HCT116 (cell line): Measurements from ENCODE around the gene SPTBN1. TPM values are rescaled to one million over a fixed set of nuclear protein-coding genes. Genes with fewer than 3 reads are reported as not detected.

ENCODE experiments used
- ATAC-seq: fragments of 200-7000 bp; cut with Tn5 transposase; 2 replicates; pipeline ENCODE4 v1.9.1; 2020; ENCODE audit warnings: mild to moderate bottlenecking, moderate library complexity
- BruUV-seq: library from RNA; stranded (reverse); fragments of 400-500 nt; replicated peaks from 2 replicates; lab custom pipeline; 2021; lab: Mats Ljungman, UMichigan
- CTCF ChIA-PET: fragments of 300-600 bp; sonication (Branson Sonifier 250); formaldehyde crosslinking; loops from one replicate; lab custom pipeline; 2021; ENCODE audit warnings: antibody characterized with exemption; lab: Charles Lee
- POLR2A ChIA-PET: fragments of 300-600, 350-600 bp; sonication (Branson Sonifier 250); formaldehyde crosslinking; loops from one replicate; lab custom pipeline; 2021; ENCODE audit warnings: antibody characterized with exemption; lab: Charles Lee
- RAD21 ChIA-PET, 2 experiments: fragments of 300-600 bp; sonication (Branson Sonifier 250); formaldehyde crosslinking; loops; one replicate each; lab custom pipeline; 2023; ENCODE audit warnings: low total read pairs in 2 of 2; ENCODE audit not compliant: uncharacterized antibody in 2 of 2, unreplicated experiment in 2 of 2, low non-redundant PET in 1 of 2; lab: Charles Lee
- DNase-seq: peaks from one replicate; pipeline ENCODE4 v3.0.0-alpha.2; 2010; ENCODE audit warnings: low read depth, low spot score
- H2AFZ ChIP-seq: fragments of 200-600 bp; shearing (Covaris generic), sonication (generic); 2 replicates; pipeline ENCODE4 v1.6.1; 2017; ENCODE audit warnings: low read depth, mixed run types, mixed read lengths, antibody characterized with exemption, low read length; ENCODE audit not compliant: poor library complexity, severe bottlenecking
- H3K27ac ChIP-seq: 2 replicates; pipeline ENCODE4 v1.5.1; 2012; ENCODE audit warnings: low read depth, low read length
- H3K27me3 ChIP-seq: fragments of 200-600 bp; sonication (generic); 2 replicates; pipeline ENCODE4 v1.6.1; 2016; ENCODE audit warnings: mixed run types, low read length, mixed read lengths; ENCODE audit not compliant: insufficient read depth
- H3K36me3 ChIP-seq, 2 experiments: fragments of 200-500 bp in 1 of 2; fragments of 200-600 bp in 1 of 2; sonication (Bioruptor generic) in 1 of 2; sonication (generic) in 1 of 2; 2 replicates each; pipeline versions ENCODE4 v1.5.1 to v1.6.1; 2014 to 2016; ENCODE audit warnings: low read length in 2 of 2, inconsistent platforms in 1 of 2, mixed read lengths in 1 of 2, mixed run types in 1 of 2; ENCODE audit not compliant: insufficient read depth in 2 of 2, control insufficient read depth in 1 of 2
- H3K4me1 ChIP-seq, 2 experiments: fragments of 200-600 bp in 1 of 2; sonication (generic) in 1 of 2; 2 replicates each; pipeline versions ENCODE4 v1.5.1 to v1.6.1; 2012 to 2017; ENCODE audit warnings: low read length in 2 of 2, inconsistent platforms in 1 of 2, mild to moderate bottlenecking in 1 of 2, mixed read lengths in 1 of 2, mixed run types in 1 of 2, moderate library complexity in 1 of 2; ENCODE audit not compliant: insufficient read depth in 2 of 2, control insufficient read depth in 1 of 2
- H3K4me2 ChIP-seq: fragments of 200-600 bp; sonication (generic); 2 replicates; pipeline ENCODE4 v1.6.1; 2017; ENCODE audit warnings: mixed run types, low read length, mixed read lengths
- H3K4me3 ChIP-seq, 2 experiments: fragments of 200-600 bp in 1 of 2; sonication (generic) in 1 of 2; replicated peaks in 1 of 2; 2 replicates each; pipeline ENCODE4 v1.5.1; 2011 to 2016; ENCODE audit warnings: low read length in 2 of 2, control low read depth in 1 of 2, low read depth in 1 of 2, mild to moderate bottlenecking in 1 of 2, mixed read lengths in 1 of 2, mixed run types in 1 of 2
- H3K79me2 ChIP-seq: fragments of 200-600 bp; sonication (generic); 2 replicates; pipeline ENCODE4 v1.6.1; 2017; ENCODE audit warnings: mild to moderate bottlenecking, mixed run types, low read length, moderate library complexity, mixed read lengths; ENCODE audit not compliant: insufficient read depth
- H3K9ac ChIP-seq: fragments of 200-600 bp; sonication (generic); 2 replicates; pipeline ENCODE4 v1.6.1; 2016; ENCODE audit warnings: low read length, mixed read lengths
- H3K9me2 ChIP-seq: fragments of 200-600 bp; sonication (generic), shearing (Covaris generic); 2 replicates; pipeline ENCODE4 v1.6.1; 2017; ENCODE audit warnings: mixed run types, mild to moderate bottlenecking, moderate library complexity; ENCODE audit not compliant: insufficient read depth
- H3K9me3 ChIP-seq, 2 experiments: fragments of 200-500 bp in 1 of 2; fragments of 200-600 bp in 1 of 2; sonication (Bioruptor generic) in 1 of 2; sonication (generic) in 1 of 2; 2 replicates each; pipeline ENCODE4 v1.6.1; 2014 to 2017; ENCODE audit warnings: low read length in 2 of 2, mixed read lengths in 2 of 2, inconsistent platforms in 1 of 2, low read depth in 1 of 2, mild to moderate bottlenecking in 1 of 2, mixed run types in 1 of 2, moderate library complexity in 1 of 2; ENCODE audit not compliant: control insufficient read depth in 1 of 2, insufficient read depth in 1 of 2
- H4K20me1 ChIP-seq: fragments of 200-600 bp; sonication (generic), shearing (Covaris generic); 2 replicates; pipeline ENCODE4 v1.6.1; 2017; ENCODE audit warnings: mixed run types, mild to moderate bottlenecking, moderate library complexity; ENCODE audit not compliant: insufficient read depth
- ATF3 ChIP-seq: IDR thresholded peaks from 2 replicates; pipeline ENCODE4 v1.6.1; 2012
- CBX3 ChIP-seq: IDR thresholded peaks from 2 replicates; pipeline ENCODE4 v1.6.1; 2012; ENCODE audit warnings: low read depth
- CTCF ChIP-seq, 3 experiments: fragments of 200-600 bp in 1 of 3; sonication (generic) in 1 of 3; IDR thresholded peaks in 2 of 3; conservative IDR thresholded peaks in 1 of 3; 2 replicates each; pipeline ENCODE4 v1.5.1; 2012 to 2017; ENCODE audit warnings: low read depth in 2 of 3, low read length in 2 of 3, antibody characterized with exemption in 1 of 3, borderline replicate concordance in 1 of 3, control low read depth in 1 of 3, mild to moderate bottlenecking in 1 of 3, mixed read lengths in 1 of 3, mixed run types in 1 of 3, moderate library complexity in 1 of 3; ENCODE audit not compliant: insufficient read depth in 1 of 3
- EZH2 ChIP-seq: fragments of 200-600 bp; sonication (generic); IDR thresholded peaks from 2 replicates; pipeline ENCODE4 v1.6.1; 2017; ENCODE audit warnings: antibody characterized with exemption, mixed run types
- POLR2AphosphoS5 ChIP-seq: IDR thresholded peaks from 2 replicates; pipeline ENCODE4 v1.6.1; 2011; ENCODE audit warnings: mild to moderate bottlenecking, low read depth, low read length, moderate library complexity
- RAD21 ChIP-seq: IDR thresholded peaks from 2 replicates; pipeline ENCODE4 v1.6.1; 2012; ENCODE audit warnings: low read depth, mild to moderate bottlenecking
- SIN3A ChIP-seq: IDR thresholded peaks from 2 replicates; pipeline ENCODE4 v1.6.1; 2012; ENCODE audit warnings: low read depth
- SP1 ChIP-seq: IDR thresholded peaks from 2 replicates; pipeline ENCODE4 v1.6.1; 2012; ENCODE audit warnings: low read depth
- TCF7L2 ChIP-seq: IDR thresholded peaks from 2 replicates; pipeline ENCODE4 v1.7.0; 2011; ENCODE audit warnings: borderline replicate concordance, inconsistent platforms; ENCODE audit not compliant: insufficient read depth, insufficient read length; ENCODE audit errors: extremely low read depth
- intact Hi-C: fragments of 100-400 bp; cut with micrococcal nuclease; formaldehyde crosslinking; loops from 2 replicates; pipeline ENCODE4 v1.10.0; 2022
- total RNA-seq: library from RNA; stranded (reverse); gene quantifications from one replicate; pipeline ENCODE4 v1.2.1, GENCODE V29; 2021; ENCODE audit not compliant: unreplicated experiment
- TF ChIP-seq, protein P1 (sequence below): IDR thresholded peaks from 2 replicates; pipeline ENCODE4 v1.6.1; 2012

SPTBN1 gene
- total RNA-seq, 1 experiment from 2014 or later, result 84.4 TPM

- intact Hi-C loops, result loop anchor here (2.0 to 10.0 kb wide), 3 partner anchors 133 to 651 kb away; no protein-coding TSS in a partner anchor
- TF ChIP-seq SIN3A (no peak), SP1 (no peak), EZH2 (no peak), CBX3 (no peak), CTCF (IDR thresholded peaks at IDR 0.05 in 2 of 3, conservative IDR thresholded peaks at IDR 0.05 in 1 of 3; ENCODE audit: borderline replicate concordance in 1 of 3, insufficient read depth in 1 of 3, low read depth in 2 of 3, low read length in 2 of 3) (no peak), RAD21 (no peak), POLR2AphosphoS5 (no peak), TCF7L2 (no peak), ATF3 (no peak)
- TF ChIP-seq, protein P1, sequence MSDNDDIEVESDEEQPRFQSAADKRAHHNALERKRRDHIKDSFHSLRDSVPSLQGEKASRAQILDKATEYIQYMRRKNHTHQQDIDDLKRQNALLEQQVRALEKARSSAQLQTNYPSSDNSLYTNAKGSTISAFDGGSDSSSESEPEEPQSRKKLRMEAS, result no peak
- Histone ChIP-seq H3K9me3 (no peaks in the 10 kb centered on the region), H4K20me1 (no peaks in the 10 kb centered on the region), H3K9ac (no peak overlapping the region), H3K79me2 (no peaks in the 10 kb centered on the region), H3K4me3 (no peak overlapping the region), H3K36me3 (peaks cover 0 to 3% of the 10 kb centered on the region in 2 experiments; a peak in 2 of 4 replicates), H3K27me3 (no peaks in the 10 kb centered on the region), H3K4me2 (no peak overlapping the region), H3K27ac (no peak overlapping the region), H3K4me1 (peaks cover 13 to 31% of the 10 kb centered on the region in 2 experiments), H2AFZ (no peak overlapping the region), H3K9me2 (no peaks in the 10 kb centered on the region)
- ATAC-seq (no peak), DNase-seq (no peak)
- ChIA-PET POLR2A (no interaction called here), CTCF (interaction anchor here (0.6 to 2.6 kb wide), 10 partner anchors 8 to 416 kb away, joined by 3 to 23 read pairs (median 4); no protein-coding TSS in a partner anchor), RAD21 (interaction anchor here (1.1 to 1.5 kb wide), 3 partner anchors 142 to 417 kb away, joined by 3 to 5 read pairs (median 4); no protein-coding TSS in a partner anchor)
- no TSS peak for BruUV-seq
These were observed 67.3 kb downstream of the SPTBN1 start for GRCh38 chr2:54523324-54523959.
